HG02623 (cell line): ENCODE results near the gene EFS.
"Not testable (repeated sequence)": the region's sequence is repeated elsewhere in the genome, so short reads cannot be mapped to it uniquely, and the experiment has no call there.

Experiments used
- ATAC-seq: cut with Tn5 transposase; IDR thresholded peaks from one replicate; pipeline ENCODE4 v1.9.1; 2021; ENCODE audit warnings: moderate library complexity; ENCODE audit not compliant: unreplicated experiment

Gene EFS

GRCh38 chr14:23365036-23365731 lies at the start of gene EFS:
Gene EFS (minus strand): TSS chr14:23365172. CDS start chr14:23365025, 147 bp downstream.
- ATAC-seq, result no peak

GRCh38 chr14:23414254-23414653 lies 49.3 kb upstream of the EFS start:
- no peak for ATAC-seq

DNA sequence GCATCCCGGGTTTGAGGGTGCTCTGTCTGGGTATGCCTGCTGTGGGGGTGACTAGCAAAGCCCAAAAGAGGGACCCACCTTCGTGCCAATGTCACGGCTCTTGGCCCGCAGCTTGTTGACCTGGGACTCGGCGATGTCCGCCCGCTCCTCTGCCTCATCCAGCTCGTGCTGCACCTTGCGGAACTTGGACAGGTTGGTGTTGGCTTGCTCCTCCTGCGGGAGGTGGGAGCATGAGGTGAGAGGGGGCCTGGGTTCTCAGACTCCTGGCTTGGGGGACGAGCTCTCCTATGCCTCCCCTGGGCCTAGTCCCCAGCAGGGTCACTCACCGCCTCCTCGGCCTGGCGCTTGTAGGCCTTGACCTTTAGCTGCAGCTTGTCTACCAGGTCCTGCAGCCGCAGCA lies 48.7 kb upstream of the EFS start:
- ATAC-seq, result no peak

- ATAC-seq, result no peak
Observed at GRCh38 chr14:23411563-23412525, 46.9 kb upstream of the EFS start.

- no peak for ATAC-seq
Observed at GRCh38 chr14:23409966-23410635, 45.1 kb upstream of the EFS start.

DNA sequence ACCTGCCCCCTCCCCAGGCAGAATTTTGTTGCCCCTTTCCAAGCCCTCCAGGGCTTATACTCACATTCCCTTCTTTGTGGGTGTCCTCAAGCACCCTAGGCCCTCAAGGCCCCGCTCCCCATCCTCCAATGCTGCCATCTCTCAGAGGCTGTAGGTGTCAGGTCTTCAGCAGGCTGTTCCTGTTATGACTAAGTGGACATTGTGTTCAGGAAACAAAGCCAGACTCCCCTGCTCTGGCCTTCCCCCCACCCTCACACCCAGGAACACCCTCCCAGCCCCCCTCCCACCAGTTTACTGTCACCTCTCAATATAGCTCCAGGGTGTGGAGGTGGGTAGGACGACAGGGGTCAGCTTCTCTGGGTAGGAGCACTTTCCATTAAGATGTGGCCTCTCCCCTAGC lies 44.5 kb upstream of the EFS start:
- ATAC-seq, result no peak

DNA sequence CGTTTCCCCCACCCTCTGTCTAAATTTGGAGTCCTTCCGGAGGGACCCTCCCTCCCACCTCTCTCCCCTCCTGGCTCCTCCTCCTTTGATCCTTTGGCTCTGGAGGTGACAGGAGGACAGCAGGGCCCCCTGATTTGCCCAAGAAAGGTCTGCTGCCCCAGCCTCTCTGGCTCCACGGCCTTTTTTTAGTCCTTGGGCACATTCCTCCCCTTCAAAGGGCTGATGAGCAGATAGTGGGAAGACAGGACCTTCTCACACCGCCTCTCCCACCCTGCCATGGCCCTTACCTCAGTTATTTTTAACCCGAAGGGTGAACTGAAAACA lies 43.3 kb upstream of the EFS start:
- ATAC-seq, result no peak

GRCh38 chr14:23407516-23408306 lies 42.7 kb upstream of the EFS start, which contains the start of gene MYH6:
Gene MYH6 (minus strand): TSS chr14:23408273. CDS start chr14:23407223, 1,050 bp downstream.
- no peak for ATAC-seq

DNA sequence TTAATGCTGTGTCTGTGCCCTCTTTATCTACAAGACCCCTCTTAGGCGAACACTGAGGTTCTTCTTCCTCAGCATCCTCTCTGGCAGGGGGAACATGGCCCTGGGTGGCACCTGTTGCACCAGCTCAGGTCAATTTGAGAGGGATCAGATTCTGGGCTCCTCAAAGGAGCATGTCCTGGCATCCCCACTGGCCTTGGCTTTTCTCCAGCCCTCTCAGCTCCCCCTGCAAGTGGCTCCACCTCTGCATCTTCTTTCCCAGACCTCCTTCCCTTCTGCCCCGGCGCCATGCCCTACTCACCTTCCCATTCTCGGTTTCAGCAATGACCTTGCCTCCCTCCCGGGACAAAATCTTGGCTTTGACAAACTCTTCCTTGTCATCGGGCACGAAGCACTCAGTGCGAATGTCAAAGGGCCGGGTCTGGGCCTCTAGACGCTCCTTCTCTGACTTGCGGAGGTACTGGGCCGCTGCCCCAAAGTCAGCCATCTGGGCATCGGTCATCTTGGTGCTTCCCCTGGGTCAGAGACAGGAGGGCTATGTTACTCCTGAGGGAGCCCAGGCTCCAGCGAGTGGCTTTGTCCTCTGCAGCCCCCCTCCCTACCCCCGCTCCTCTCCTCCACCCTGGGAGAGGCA lies 41.9 kb upstream of the EFS start:
- ATAC-seq, result no peak

GRCh38 chr14:23406244-23406643 lies 41.3 kb upstream of the EFS start:
- no peak for ATAC-seq

DNA sequence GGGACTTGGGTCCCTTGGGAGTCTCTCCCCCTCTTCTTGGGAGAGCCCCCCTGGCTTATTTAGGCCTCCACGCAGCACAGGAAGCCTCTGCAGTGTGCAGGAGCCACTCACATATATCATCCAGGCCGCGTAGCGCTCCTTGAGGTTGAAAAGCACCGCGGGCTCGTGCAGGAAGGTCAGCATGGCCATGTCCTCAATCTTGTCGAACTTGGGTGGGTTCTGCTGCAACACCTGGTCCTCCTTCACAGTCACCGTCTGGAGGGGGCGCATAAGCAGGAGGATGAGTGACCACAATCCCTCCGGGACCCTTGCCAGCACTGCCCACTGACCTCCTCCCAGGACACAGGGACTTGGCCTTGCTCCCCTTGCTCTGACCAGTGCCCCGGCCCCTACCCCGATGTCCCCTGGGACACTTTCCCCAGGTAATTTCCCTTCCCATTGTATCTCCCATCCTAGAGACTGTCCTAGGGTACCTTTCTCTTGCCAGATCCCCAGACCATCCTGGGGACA lies 40.6 kb upstream of the EFS start:
- no peak for ATAC-seq

GRCh38 chr14:23405096-23405495 lies 40.1 kb upstream of the EFS start:
- ATAC-seq, result no peak

GRCh38 chr14:23404331-23404900 lies 39.4 kb upstream of the EFS start:
- no peak for ATAC-seq

- ATAC-seq, result no peak
Observed at GRCh38 chr14:23403908-23404307, 38.9 kb upstream of the EFS start.

- ATAC-seq, result no peak
Observed at GRCh38 chr14:23403139-23403438, 38.1 kb upstream of the EFS start.

GRCh38 chr14:23402296-23403138 lies 37.5 kb upstream of the EFS start:
- no peak for ATAC-seq

- ATAC-seq, result no peak
Observed at GRCh38 chr14:23401291-23401690, 36.3 kb upstream of the EFS start.

GRCh38 chr14:23400496-23401149 lies 35.7 kb upstream of the EFS start:
- ATAC-seq, result not testable (repeated sequence)

- no peak for ATAC-seq
Observed at GRCh38 chr14:23399591-23399990, 34.6 kb upstream of the EFS start.
